Fibroblast of mammary gland (primary cell): Measurements from ENCODE around the gene PLCG2.

Experiments
- DNase-seq: peaks from one replicate; pipeline ENCODE4 v3.0.0-alpha.2; 2010; ENCODE audit warnings: low read depth
- H3K4me3 ChIP-seq: 2 replicates; pipeline ENCODE4 v1.5.1; 2011; ENCODE audit warnings: low read depth, mild to moderate bottlenecking, low read length, moderate library complexity; ENCODE audit not compliant: control insufficient read depth
- TF ChIP-seq, protein P1 (sequence below): conservative IDR thresholded peaks from 2 replicates; pipeline ENCODE4 v1.5.1; 2011; ENCODE audit warnings: low read depth, low read length, inconsistent platforms; ENCODE audit not compliant: control insufficient read depth, insufficient read depth

The PLCG2 gene

DNA sequence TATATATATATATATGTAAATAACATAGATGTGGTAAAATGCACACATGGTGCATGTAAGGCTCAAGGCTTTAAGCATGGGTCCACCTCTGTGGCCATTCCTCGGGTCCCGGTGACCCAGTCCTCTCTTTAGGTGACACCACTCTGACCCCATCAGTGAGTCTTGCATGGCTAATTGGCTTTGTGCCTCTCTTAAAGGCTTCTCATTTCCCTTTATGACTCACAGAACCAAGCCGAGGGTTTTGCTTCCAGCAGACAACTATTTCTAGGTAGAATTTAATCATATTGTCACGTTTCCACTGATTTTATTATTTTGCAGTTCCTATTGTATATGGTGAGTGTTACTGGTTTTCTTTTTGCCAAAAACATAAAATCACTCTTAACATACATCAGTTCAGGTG, 59.7 kb downstream of the PLCG2 start:
- TF ChIP-seq, protein P1, sequence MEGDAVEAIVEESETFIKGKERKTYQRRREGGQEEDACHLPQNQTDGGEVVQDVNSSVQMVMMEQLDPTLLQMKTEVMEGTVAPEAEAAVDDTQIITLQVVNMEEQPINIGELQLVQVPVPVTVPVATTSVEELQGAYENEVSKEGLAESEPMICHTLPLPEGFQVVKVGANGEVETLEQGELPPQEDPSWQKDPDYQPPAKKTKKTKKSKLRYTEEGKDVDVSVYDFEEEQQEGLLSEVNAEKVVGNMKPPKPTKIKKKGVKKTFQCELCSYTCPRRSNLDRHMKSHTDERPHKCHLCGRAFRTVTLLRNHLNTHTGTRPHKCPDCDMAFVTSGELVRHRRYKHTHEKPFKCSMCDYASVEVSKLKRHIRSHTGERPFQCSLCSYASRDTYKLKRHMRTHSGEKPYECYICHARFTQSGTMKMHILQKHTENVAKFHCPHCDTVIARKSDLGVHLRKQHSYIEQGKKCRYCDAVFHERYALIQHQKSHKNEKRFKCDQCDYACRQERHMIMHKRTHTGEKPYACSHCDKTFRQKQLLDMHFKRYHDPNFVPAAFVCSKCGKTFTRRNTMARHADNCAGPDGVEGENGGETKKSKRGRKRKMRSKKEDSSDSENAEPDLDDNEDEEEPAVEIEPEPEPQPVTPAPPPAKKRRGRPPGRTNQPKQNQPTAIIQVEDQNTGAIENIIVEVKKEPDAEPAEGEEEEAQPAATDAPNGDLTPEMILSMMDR = no peak
- peak; percentile 14 for DNase-seq
- H3K4me3 ChIP-seq = no peak overlapping the region

DNA sequence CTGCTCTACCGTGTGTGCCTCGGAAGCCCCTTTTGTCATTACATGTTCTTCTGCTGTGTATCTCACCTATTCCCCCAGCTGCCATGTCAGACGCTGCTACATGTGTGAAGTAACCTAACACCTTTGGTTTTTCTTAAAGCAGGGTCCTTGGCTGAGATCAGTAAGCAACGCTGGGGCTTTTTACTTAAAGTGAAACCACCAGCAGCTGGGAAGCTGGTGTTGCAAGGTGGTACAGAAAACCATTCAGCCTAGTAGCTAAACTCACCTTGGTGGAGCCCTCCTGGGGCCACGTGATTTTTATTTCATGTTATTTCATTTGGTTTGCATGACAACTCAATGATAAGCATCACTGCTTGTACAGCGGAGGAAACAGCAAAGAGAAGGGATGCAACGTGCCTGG, 62.6 kb downstream of the PLCG2 start:
- TF ChIP-seq, protein P1 = no peak
- no peak overlapping the region for H3K4me3 ChIP-seq
- DNase-seq = no peak

DNA sequence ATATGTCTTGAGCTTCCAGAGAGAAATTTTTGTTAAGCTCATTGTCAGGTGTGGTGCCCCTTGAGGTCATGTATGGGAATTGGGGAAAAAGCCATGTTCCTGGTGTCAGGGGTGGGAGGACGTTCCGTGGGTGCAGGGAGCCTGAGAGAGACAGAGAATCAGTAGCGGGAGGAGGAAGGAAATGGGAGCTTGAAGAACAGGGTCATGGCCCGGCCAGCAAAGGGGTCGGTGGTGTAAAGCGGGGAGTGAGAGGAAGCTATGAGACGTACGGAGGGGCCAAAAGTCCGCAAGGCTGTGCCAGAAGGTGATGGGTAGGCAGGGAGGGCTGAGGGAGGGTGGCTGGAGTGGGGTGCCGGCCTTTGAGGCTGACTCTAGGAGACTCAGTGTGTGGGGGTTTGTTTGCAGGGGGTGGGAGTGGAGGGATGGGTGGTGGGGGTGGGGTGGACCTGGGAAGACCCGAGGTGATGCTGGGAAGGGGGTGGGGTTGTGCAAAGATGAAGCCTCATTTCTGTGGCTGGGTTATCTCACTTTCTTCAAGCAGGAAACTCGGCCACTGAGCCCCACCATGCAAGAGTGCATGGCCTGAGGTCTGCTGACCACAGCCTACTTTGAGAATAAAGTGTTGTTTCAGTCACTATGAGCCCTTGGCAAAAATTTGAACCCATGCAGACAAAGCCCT, 63.6 kb downstream of the PLCG2 start:
- DNase-seq = no peak
- no peak overlapping the region for H3K4me3 ChIP-seq
- TF ChIP-seq, protein P1 = no peak

DNA sequence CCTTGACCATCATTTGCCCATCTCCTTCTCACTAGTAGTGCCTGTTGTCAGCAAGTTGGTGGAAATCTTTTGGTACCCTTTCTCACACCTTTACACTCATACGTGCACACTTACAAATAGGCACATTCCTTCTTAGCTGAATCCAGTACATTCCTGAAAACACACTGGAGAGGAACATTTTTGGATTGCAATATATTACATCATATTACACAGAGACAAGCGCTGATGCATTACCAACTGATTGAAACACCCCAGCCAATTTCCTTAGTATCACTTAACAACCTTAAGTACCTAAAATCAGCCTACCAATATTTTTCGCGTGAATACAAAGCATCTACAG, 64.1 kb downstream of the PLCG2 start:
- DNase-seq = no peak
- H3K4me3 ChIP-seq = no peak overlapping the region
- TF ChIP-seq, protein P1 = no peak

DNA sequence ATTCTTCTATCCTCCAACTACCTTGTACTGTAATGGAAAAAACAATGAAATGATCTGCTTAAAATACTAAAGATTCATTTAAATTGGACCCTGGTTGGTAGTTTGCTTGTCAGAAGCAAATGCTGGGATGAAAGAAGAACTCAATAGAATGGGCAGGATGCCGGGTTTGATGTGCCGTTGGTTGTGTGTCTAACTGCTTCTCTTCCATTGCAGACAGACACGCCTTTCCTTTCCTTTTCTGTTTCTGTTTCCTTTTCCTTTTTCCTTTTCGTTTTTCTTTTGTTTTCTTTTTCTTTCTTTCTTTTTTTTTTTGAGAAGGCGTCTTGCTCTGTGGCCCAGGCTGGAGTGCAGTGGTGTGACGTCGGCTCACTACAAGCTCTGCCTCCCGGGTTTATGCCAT, 64.6 kb downstream of the PLCG2 start:
- no peak for DNase-seq
- H3K4me3 ChIP-seq = no peak overlapping the region
- TF ChIP-seq, protein P1 = no peak

DNA sequence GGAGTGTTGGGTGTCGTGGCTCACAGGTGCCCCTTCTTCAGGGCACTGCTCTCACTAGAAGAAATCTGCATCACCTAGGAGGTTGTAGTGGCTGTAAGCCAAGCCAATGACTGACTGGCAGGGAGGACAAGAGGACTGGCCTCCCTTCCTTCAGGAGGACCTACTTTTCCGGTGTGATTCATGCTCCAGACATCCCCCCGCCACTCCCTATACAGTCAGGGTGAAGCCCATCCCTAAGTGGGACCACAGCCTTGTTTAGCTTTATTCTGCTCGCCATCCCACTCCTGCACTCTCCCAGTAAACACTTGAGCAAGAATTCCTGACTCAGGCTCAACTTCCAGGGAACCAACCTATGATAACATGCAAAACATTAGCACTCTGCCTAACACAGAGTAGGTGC, 67.0 kb downstream of the PLCG2 start:
- no peak for DNase-seq
- TF ChIP-seq, protein P1 = no peak
- no peak overlapping the region for H3K4me3 ChIP-seq
